Stimulated activated CD4-positive, alpha-beta T cell treated with anti-CD3 and anti-CD28 coated beads, Interleukin-15, amount 100 ng/mL, for 48 hours (primary cell): ENCODE results near the gene GRM7.

ENCODE experiments used
- DNase-seq, 2 donors: peaks; one replicate each; pipeline ENCODE4 v3.0.0-alpha.2; 2020; ENCODE audit warnings: low read depth in 2 of 2

GRM7 gene

DNA sequence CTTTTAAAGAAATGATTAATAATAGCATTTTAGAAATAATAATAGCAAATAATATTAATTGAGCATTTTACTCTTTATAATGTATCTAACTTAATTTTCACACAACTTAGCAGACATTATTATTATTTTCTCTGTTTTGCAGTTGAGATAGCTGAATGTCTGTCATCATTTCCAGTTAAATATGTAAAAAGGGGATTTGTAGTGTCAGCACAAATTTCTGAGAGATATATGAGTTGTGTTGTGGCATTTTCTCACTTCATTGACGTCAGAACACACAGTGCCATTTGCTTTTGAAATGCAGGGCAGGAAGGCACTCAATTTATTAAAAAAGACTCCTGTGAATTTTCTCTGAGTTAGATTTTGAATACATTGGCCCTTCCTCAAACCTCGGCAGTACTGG is 111.0 kb downstream of the GRM7 start:
- DNase-seq: no peak

DNA sequence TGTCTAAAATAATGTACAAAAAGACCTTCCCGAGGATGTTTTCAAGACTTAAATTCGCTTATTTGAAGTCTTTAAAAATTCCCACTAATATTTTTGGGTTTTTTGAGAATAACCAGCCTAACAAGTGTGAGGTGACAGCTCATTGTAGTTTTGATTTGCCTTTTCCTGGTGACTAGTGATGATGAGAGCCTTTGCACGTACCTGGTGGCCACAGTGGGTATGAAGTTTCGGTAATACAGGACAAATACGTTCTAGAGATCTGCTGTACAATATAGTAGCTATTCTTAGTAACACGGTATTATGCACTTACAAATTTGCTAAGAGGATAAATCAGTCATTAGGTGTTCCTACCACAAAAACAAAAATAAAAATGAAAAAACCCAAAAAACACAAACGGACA is 124.9 kb downstream of the GRM7 start:
- no peak for DNase-seq

DNA sequence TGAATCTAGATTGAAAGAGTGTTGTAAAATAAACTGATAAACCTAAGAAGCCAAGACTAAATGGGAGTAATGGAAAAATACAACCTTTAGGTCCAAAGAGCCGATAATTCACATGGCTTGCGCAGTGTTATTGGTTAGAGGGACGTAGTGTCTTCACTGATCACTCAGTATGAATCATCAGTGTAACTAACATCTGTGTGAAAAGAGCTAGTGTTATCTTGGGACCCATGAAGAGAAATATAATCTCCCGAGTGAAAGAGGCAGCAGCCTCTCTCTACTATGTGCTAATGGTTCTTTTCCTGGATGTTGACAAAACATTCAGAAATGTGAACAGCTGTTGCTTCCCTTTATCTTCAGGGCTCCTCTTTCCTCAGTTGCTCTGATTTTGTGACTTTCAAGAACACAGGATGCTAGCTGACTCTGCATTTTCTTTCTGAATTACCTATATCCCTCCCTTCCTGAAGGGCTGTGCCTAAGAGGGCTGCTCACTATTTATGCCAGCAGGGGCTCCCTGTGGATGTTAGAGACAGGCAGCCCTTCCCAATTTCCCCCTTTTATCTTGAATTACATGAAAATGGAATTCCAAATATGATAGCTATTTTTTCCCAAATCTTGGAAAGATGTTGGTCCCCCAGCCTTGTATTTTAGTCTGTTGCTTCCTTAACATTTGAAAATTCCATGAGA is 128.8 kb downstream of the GRM7 start:
- DNase-seq: no peak

DNA sequence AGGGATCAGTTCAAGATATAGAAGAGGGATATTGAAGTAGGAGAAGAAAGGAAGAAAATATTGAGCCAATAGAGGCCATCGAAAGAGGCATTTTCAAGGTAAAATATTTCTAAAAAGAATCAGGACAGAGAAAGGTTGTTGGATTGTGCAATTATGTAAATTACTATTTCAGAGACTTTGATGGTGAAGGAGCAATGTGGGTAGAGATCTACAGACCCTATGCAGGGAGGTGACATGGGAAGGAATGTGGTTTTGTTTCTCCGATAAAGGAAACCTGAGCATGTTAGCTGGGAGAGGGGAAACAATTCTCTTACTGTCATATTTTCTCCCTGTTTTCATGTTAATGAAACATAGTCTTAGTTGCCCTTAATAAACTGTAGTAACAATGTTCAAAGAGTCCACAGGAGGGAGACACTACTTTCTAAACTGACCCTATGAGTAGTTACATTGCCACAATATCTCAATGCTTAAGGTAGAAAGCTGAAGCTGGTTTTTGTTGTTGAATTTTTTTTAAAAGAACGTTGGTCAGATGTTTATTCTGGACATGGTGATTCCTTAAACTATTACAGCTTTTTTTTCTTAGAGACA is 133.3 kb downstream of the GRM7 start:
- DNase-seq: no peak

DNA sequence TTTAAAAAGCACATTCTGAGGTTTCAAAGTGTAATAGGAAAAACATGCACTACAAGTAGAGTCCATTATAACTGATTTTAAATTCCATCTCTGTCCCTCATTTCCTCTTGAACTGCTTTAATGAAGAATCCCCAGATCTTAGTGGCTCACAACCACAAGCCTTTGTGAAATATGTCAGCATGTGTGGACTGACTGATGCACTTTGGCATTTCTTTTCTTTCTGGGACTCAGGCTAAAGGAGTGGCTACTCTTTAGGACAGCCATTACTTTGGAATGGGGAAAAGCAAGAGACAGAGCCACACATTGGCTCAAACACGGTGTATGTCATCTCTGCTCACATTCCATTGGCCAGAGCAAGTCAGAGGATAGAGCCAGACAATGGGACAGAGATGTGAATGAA is 139.6 kb downstream of the GRM7 start:
- no peak for DNase-seq

DNA sequence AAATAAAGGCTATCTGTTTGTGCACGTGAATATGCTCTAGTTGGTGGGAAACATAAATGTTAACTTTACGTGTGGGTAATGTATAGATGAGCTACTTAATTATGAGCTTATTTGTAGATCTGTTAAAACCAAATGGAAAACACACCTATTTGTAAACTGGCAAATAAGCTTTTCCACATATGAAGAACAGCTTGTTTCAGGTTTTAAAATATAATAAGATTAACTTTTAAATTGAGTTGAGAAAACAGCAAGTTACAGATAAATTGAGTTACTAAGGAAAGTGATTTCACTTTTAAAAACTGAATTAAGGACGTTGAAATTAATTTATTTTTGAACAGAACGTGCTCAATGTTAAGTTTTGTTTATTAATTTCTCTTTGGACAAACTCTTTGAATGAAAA is 140.5 kb downstream of the GRM7 start:
- no peak for DNase-seq

DNA sequence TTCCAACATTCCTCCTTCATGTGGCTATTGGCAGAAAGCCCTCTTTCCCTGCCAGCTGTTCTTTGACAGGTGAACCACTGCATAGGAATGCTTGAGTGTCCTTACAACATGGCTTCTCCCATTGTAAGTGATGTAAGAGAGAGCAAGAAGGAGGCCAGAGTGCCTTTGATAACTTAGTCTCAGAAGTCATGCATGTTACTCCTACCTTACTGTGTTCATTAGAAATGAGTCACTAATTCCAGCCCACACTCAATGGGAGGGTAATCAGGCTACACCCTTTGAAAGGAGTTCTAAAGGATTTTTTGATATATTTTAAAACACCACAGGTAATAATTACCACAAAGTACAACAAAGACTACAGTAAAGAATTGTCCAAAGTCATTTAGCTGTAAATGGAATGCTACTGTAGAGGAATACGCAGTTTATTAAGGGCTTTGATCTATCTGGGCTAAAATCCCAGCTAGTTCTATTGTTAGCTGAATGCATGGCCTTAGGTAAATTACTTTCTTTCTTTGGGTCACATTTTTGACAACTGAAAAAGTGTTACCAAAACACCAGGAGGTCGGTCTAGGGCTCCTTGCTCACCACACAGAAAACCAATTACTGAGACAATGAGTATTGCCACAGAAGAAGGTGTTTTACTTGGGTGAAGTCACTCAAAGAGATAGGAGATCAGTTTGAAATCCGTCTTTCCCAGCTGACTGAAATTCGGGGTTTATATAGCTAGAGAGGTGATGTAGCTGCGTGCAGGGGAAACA is 154.9 kb downstream of the GRM7 start:
- DNase-seq: no peak

DNA sequence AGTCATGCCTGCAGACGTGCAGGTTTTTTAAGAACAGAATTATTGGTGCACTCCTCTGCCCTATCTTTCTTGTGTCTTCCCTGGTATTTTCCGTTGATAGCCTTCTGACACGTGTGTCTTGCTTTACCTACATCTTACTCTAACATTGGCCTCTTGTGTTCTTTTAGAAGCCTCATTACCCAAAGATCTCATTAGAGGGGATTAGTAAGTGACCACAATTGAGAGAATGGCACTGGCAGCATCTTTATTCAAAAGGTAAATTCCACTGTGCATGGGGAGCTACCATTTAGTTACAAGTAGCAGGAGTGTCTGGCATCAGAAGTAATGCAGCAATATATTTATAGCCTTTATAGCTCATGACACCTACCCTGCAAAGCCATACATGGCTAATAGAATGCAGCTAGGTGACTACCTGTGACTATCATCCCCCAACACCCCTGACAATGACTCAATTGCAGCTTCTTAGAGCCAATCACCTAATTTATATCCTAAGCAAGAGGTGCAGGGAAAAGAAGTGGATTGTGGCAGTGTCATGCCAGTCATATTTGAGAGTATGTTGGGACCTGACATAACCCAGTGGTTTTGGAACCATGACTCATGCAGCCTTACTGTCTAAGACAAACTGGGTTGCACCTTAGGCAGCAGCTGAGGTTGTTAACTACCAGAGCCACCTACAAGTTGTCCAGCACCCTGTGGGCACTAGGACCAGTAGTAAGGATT is 164.8 kb downstream of the GRM7 start:
- DNase-seq: no peak

DNA sequence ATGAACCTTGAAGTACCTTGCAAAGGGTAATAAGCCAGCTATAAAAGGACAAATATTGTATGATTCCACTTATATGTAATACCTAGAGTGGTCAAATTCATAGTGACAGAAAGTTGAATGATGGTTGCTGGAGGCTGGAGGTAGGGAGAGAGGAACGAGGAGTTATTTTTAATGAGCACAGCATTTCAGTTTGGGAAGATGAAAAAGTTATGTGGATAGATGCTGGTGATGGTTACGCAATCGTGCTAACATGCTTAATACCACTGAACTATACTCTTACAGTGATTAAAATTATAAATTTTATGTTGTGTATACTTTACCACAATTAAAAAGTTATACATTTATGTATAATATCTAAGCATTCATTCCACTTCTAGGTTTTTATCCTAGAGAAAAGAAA is 168.6 kb downstream of the GRM7 start:
- DNase-seq: no peak

DNA sequence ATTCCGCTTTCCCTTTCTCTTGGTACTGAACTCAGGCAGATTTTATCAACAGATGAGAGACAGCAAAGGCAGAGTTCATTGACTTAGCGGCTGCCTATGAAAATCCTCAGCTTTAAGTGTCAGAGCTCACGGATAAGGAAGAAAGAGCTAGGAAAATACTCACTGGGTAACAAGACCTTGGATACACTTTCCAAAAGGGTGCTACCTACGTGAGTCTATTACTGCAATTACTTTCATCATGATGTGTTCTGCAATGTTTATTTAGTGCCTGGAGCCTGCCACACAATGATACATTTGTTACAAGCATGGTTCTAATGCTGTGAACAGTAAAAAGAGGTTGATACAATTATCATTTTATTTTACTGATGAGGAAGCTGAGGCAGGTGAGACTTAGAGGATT is 177.5 kb downstream of the GRM7 start:
- DNase-seq: no peak

DNA sequence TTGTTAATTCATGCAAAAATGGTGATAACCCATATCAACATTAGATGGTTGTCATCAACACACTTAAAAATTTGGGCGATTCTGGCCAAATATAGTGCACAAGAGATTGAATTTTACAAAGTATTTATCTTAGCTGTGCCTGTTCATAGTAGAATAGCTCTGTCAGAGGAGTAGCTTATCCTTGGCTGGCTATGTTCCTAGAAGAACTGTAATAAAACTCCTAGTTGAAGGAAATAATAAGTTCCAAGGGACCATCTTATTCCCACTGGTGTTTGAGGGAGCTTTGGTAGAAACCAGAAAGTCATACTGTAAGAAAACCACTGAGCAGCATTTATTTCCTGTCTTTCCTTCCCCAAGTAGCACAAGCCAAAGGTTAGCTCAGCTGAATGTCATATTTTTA is 201.8 kb downstream of the GRM7 start:
- DNase-seq: no peak

DNA sequence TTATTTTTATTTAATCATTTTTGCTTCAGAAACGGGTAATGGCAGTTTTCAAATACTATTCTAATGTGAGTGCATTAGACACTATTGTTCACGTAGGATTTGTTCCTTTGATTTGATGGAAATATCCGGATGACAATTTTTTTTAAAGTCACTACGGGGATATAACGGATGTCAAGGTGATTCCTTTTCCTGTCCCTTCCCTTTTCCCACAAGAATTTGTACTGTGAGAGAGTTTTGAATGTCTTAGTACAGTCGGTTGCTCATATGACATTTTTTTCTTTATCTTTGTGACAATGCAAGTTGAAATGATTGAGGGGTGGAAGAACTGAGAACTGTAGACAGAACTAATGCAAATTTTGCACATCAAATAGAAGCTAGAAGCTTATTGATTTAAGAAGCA is 209.5 kb downstream of the GRM7 start:
- DNase-seq: no peak

DNA sequence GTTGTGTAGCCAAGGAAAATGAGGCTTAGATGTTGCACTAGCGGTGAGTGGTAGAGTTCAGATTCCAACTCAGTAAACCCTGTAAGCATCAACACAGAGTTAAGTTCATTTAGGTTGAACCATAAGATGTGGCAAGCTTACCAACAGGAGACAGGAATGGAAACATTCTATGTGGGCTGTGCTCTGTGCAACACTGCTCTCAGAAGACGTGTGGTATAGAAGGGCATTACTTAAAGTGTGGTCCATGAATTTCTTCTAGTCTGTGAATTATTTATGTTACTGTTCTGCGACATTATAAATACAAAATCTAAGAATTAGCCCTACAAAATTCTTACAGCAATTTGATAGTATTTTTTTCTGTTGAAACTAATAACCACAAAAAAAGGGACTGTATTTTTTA is 213.3 kb downstream of the GRM7 start:
- no peak for DNase-seq

DNA sequence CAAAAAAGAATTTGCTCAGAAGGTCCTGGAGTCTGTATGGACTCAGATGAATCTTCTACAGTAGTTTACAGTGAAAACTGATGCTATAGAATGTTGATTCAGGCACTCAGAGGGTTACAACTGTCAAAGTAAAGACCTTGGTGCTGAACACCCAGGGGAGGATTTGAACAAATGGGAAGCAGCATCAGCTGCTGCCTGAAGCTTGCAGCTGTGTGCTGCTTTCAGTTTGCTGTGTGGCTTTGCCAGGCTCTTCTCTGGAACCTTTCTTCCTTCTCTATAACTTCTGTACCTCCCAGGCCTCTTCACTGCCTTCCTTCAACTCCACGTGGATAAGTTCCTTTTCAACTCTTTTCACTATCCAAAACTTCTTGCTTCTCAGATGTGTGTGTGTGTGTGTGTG is 214.2 kb downstream of the GRM7 start:
- no peak for DNase-seq

DNA sequence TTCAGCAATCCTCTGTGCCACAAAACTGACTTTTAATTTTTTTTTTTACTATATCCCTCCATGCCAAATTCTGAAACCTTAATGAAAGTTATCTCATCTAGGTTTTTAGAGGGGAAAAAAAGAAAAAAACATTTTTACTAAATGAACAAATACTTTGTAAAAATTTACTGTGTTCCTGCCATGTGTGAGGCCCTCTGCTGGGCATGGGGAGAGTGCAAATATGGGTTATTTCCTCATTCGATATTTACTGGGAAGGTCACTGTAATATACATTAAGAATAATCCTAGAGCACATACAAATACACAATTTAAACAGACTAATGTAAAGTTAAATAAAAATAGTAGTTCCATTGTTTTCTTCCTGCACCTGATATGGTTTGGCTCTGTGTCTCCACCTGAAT is 215.0 kb downstream of the GRM7 start:
- no peak for DNase-seq

DNA sequence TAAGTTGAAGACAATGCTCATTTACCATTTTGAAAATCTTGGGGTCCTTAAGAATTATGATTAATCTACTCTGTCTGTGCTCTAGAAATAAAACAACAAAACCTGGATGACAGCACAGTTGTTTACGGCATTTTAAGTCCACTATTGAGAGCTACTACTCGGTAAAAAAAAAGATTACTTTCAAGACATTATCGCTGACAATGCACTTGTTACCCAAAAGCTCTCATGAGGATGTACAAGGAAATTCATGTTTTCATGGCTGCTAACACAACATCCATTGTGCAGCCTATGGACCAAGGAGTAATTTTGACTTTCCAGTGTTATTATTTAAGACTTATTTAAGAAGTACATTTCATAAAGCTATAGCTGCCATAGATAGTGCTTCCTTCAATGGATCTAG is 221.3 kb downstream of the GRM7 start:
- no peak for DNase-seq

DNA sequence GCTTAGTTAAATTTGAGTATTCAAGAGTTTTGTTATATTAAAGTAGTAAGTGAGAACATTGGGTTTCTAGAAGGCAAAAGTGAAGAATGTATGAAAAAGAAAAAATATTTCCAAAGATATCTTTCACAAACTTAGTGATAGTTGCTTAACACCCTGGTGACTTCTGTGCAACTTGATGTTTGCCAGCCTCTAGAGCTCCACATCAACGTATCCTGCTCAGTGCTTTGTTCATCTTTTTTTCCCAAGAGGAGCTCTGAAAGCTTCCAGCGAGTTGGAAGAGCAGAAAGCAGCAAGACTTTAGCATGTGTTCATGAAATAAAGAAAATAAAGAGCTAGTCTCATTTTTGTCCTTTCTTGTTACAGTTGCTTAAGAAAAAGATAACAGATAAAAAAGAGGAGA is 225.5 kb downstream of the GRM7 start:
- DNase-seq: no peak

DNA sequence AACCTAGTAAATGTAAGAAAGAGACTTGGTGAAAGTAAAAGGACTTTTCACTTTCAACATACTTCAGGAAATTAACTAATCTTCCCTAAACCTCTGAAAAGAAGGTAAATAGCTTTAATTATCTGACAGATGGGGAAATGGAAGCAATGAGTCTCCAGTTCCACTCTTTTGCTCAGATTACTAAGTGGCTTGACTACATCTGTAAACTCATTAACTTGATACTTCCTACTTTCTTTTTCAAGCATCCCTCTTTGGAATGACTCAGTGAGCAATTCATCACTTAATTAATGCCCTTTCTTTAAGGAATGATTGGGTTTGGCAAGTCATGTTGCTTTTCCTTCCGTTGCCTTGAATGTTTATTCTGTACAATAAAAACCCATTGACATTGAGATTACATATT is 234.2 kb downstream of the GRM7 start:
- no peak for DNase-seq

DNA sequence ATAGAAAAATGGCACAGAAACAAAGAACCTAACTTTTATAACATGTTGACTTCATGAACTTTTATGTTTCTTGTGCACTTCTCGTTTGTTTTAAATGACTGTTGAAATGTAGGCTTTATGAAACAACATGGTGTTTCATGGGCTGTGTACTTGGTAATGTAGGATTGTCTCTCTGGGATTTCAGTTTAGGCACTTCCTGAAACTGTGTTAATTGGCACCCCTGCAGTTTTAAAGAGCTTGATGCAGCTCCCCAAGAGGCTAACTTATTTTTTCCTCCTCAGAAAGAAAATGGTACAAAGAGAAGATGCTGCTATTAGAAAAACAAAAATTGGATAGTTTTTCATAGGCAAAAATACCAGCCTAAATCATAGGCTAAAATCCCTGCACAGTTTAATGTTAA is 239.2 kb downstream of the GRM7 start:
- DNase-seq: no peak

DNA sequence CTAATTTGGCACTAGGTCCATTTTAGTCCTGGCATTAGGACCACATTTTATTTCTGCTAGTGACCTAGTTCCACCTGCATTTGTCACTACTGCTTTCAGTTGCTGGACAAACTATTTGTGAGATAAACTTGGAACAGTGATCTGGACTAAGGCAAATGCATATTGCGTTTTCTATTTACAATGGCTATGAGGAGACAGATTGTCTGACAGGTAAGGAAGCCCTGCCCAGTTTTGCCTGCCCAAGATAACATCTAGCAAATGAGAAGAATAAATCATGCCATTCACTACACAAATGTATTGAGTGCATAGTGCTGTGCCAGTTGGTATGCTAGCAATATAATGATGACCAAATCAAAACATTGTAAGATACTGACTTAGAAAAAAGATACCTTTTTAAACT is 245.7 kb downstream of the GRM7 start:
- DNase-seq: no peak

DNA sequence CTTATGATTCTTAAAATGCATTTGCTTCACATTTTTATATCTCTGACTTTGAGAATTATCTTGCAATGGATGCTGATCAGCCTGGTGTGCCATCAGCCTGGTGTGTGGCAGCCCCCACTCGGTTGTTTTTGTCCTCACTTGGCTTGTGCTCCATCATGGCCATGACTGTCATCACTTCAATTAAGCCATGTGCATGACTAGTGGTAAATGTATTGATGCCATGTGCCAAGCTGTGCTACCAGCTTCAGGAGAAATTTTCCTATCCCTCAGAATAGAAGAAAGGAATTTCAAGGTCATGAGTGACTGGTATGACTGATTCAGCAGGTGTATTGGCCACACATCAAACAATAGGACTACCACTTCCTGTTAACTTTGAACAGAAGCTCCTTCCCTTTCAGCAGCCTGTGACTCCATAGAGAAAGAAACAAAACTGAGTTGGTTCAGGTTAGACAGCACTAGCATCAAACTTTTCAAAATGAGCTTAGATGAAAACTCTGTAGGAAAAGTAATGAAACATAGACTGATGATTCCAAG is 251.7 kb downstream of the GRM7 start:
- DNase-seq: no peak

DNA sequence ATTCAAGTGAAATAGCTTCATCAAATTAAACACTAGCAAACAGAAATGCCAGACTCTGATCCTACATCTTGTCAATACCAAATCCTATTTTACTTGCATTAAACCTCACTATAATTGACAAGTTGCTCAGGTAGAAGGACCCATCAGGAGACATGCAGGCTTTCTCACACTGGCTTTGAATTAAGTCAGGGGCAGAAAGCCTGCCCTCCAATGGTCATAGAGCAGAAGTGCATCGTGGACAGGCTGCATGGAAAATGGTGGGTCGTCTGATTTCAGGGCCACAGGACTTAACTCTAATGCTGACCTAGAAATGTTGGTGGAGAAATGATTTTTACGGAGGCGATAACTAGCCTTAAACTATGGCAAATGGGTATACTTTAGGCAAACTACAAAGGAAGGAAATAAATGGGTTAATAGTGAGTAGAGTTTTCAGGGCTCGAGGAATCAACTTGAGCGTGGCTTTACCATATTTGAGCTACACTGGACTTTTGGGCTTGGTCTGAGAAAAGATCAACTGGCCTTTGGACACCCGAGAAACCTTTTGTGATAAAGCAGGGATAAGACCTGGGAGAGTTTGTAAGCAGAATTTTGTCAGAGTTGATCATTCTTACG is 283.9 kb downstream of the GRM7 start:
- DNase-seq: no peak
